Aorta (tissue), 5 donors: ENCODE data around the gene DDAH2. TPM values are rescaled to one million over a fixed set of nuclear protein-coding genes. Genes with fewer than 3 reads are reported as not detected.
"Not testable (repeated sequence)": the region's sequence is repeated elsewhere in the genome, so short reads cannot be mapped to it uniquely, and the experiment has no call there.

Experiments
- ATAC-seq: fragments of 200-7000 bp; cut with Tn5 transposase; one replicate; pipeline ENCODE4 v1.9.1; 2022; ENCODE audit warnings: moderate library complexity; ENCODE audit not compliant: low FRiP score
- DNase-seq, 2 donors: peaks; one replicate each; pipeline ENCODE4 v3.0.0-alpha.2; 2020
- H3K27ac ChIP-seq, 2 donors: one replicate each; pipeline ENCODE4 v1.5.1; 2013; ENCODE audit warnings: low read length in 2 of 2, mild to moderate bottlenecking in 2 of 2, moderate library complexity in 2 of 2, control low read depth in 1 of 2, inconsistent platforms in 1 of 2, low read depth in 1 of 2
- H3K27me3 ChIP-seq, 2 donors: one replicate each; pipeline ENCODE4 v1.6.1; 2013; ENCODE audit warnings: control low read depth in 1 of 2, low read length in 1 of 2, mild to moderate bottlenecking in 1 of 2, moderate library complexity in 1 of 2; ENCODE audit not compliant: insufficient read depth in 2 of 2, control insufficient read depth in 1 of 2
- H3K36me3 ChIP-seq, 2 donors: one replicate each; pipeline ENCODE4 v1.6.1; 2013; ENCODE audit warnings: control low read depth in 1 of 2, low read length in 1 of 2, mild to moderate bottlenecking in 1 of 2; ENCODE audit not compliant: insufficient read depth in 2 of 2, control insufficient read depth in 1 of 2
- H3K4me1 ChIP-seq, 2 donors: one replicate each; pipeline ENCODE4 v1.6.1; 2013; ENCODE audit warnings: low read length in 2 of 2, control low read depth in 1 of 2, mild to moderate bottlenecking in 1 of 2, moderate library complexity in 1 of 2; ENCODE audit not compliant: insufficient read depth in 2 of 2, control insufficient read depth in 1 of 2
- H3K4me3 ChIP-seq, 2 donors: one replicate each; pipeline ENCODE4 v1.5.1; 2013; ENCODE audit warnings: low read length in 2 of 2, control low read depth in 1 of 2, mild to moderate bottlenecking in 1 of 2
- H3K9me3 ChIP-seq: one replicate; pipeline ENCODE4 v1.6.1; 2013; ENCODE audit warnings: mild to moderate bottlenecking, low read length; ENCODE audit not compliant: control insufficient read depth
- WGBS, 2 donors: extraction: QIAGEN DNeasy Blood & Tissue Kit; methylation state at CpG; one replicate each; pipeline ENCODE4 v1.1.7; 2013; 5-methylcytosine and 5-hydroxymethylcytosine counted together
- intact Hi-C, 2 donors: fragments of 100-400 bp; cut with DNase I; formaldehyde crosslinking; loops; one replicate each; pipeline versions ENCODE4 v1.14.2 to v1.15.0; 2022
- polyA plus RNA-seq, 2 donors: library from polyadenylated mRNA; stranded (reverse); fragments of 200-250 nt; gene quantifications; one replicate each; pipeline ENCODE4 v1.2.3, GENCODE V29; 2013
- total RNA-seq, 2 donors: library from RNA; stranded (reverse); fragmentation: NEBNext Ultra II Directional; extraction: Animal tissue kit (Norgen Biotek cat#: 25700); gene quantifications; one replicate each; pipeline ENCODE4 v1.2.1, GENCODE V29; 2021
- donor health status: healthy with polysubstance abuse.
- donor health status: Bipolar disorder and iron deficiency.
- donor health status: DM: no; HTN: no; CAD: no.
- donor health status: DM: no; HTN: no; CAD: no.
- donor health status: DM: yes; HTN: yes; CAD: no.

Gene DDAH2
- total and polyA plus RNA-seq, 4 donors: 118 to 189 (median 127) TPM

- Histone ChIP-seq H3K4me3 (no peak overlapping the region), H3K27me3 (no peaks in the 10 kb centered on the region), H3K27ac (no peak overlapping the region), H3K4me1 (no peaks in the 10 kb centered on the region), H3K9me3 (no peaks in the 10 kb centered on the region), H3K36me3 (no peaks in the 10 kb centered on the region)
- 50 to 60% methylated on average over 5 of the region's 5 CpGs for WGBS, 2 donors
- no peak for DNase-seq
- intact Hi-C loops: no loop called here
- ATAC-seq: no peak
Measured at GRCh38 chr6:31713991-31714684, 15.0 kb downstream of the DDAH2 start.

GRCh38 chr6:31713465-31713864 lies 15.6 kb downstream of the DDAH2 start:
- no peak overlapping the region for H3K27ac ChIP-seq
- 66 to 73% methylated on average over 4 of the region's 4 CpGs for WGBS, 2 donors
- H3K4me3 ChIP-seq: no peak overlapping the region
- H3K36me3 ChIP-seq: no peaks in the 10 kb centered on the region
- H3K9me3 ChIP-seq: no peaks in the 10 kb centered on the region
- H3K27me3 ChIP-seq: no peaks in the 10 kb centered on the region
- intact Hi-C loops: no loop called here
- DNase-seq (no peak), ATAC-seq (no peak)
- H3K4me1 ChIP-seq: no peaks in the 10 kb centered on the region

- Histone ChIP-seq H3K4me1 (no peaks in the 10 kb centered on the region), H3K9me3 (no peaks in the 10 kb centered on the region), H3K4me3 (no peak overlapping the region), H3K36me3 (no peaks in the 10 kb centered on the region), H3K27me3 (no peaks in the 10 kb centered on the region), H3K27ac (no peak overlapping the region)
- intact Hi-C loops: no loop called here
- DNase-seq (no peak), ATAC-seq (peak; percentile 43)
- 61 to 80% methylated on average over 8 of the region's 8 CpGs for WGBS, 2 donors
Measured at GRCh38 chr6:31712296-31712695, 16.8 kb downstream of the DDAH2 start.

GRCh38 chr6:31711233-31711632 lies 17.9 kb downstream of the DDAH2 start:
- no peak overlapping the region for H3K4me3 ChIP-seq
- H3K27ac ChIP-seq: no peak overlapping the region
- DNase-seq (no peak), ATAC-seq (no peak)
- no peaks in the 10 kb centered on the region for H3K36me3 ChIP-seq
- no peaks in the 10 kb centered on the region for H3K9me3 ChIP-seq
- 65 to 67% methylated on average over 8 of the region's 8 CpGs for WGBS, 2 donors
- H3K27me3 ChIP-seq: no peaks in the 10 kb centered on the region
- no peaks in the 10 kb centered on the region for H3K4me1 ChIP-seq
- intact Hi-C loops: no loop called here

- intact Hi-C loops: no loop called here
- H3K27ac ChIP-seq: no peak overlapping the region
- ATAC-seq (no peak), DNase-seq (no peak)
- no peaks in the 10 kb centered on the region for H3K27me3 ChIP-seq
- H3K36me3 ChIP-seq: no peaks in the 10 kb centered on the region
- no peak overlapping the region for H3K4me3 ChIP-seq
- H3K9me3 ChIP-seq: no peaks in the 10 kb centered on the region
- H3K4me1 ChIP-seq: no peaks in the 10 kb centered on the region
- 47 to 60% methylated on average over 5 of the region's 5 CpGs for WGBS, 2 donors
Measured at GRCh38 chr6:31710523-31711219, 18.4 kb downstream of the DDAH2 start.

GRCh38 chr6:31709157-31709556 lies 19.9 kb downstream of the DDAH2 start:
- H3K9me3 ChIP-seq, H3K36me3 ChIP-seq, intact Hi-C loops, H3K4me3 ChIP-seq, H3K27me3 ChIP-seq, H3K4me1 ChIP-seq, DNase-seq, H3K27ac ChIP-seq, ATAC-seq: not testable (repeated sequence)
- WGBS, 2 donors: 89 to 92% methylated on average over 11 of the region's 11 CpGs

- H3K4me1 ChIP-seq: no peaks in the 10 kb centered on the region
- ATAC-seq (no peak), DNase-seq (no peak)
- no peak overlapping the region for H3K4me3 ChIP-seq
- H3K36me3 ChIP-seq: no peaks in the 10 kb centered on the region
- intact Hi-C loops: no loop called here
- H3K27ac ChIP-seq: no peak overlapping the region
- no peaks in the 10 kb centered on the region for H3K27me3 ChIP-seq
- H3K9me3 ChIP-seq: no peaks in the 10 kb centered on the region
- 94 to 96% methylated on average over 3 of the region's 3 CpGs for WGBS, 2 donors
Measured at GRCh38 chr6:31708224-31708623, 20.9 kb downstream of the DDAH2 start.

GRCh38 chr6:31707701-31708100 lies 21.4 kb downstream of the DDAH2 start:
- H3K27ac ChIP-seq: no peak overlapping the region
- 91% methylated on average over 10 of the region's 10 CpGs for WGBS, 2 donors

GRCh38 chr6:31706599-31706998 lies 22.5 kb downstream of the DDAH2 start, which contains the start of gene LY6G6F:
Gene LY6G6F, plus strand, starts transcription at chr6:31706866. Its CDS starts 41 bp downstream, at chr6:31706907.
- Histone ChIP-seq H3K9me3 (no peaks in the 10 kb centered on the region), H3K36me3 (no peaks in the 10 kb centered on the region), H3K4me3 (no peak within 1 kb of the TSS), H3K27me3 (no peaks in the 10 kb centered on the region), H3K27ac (no peak within 1 kb of the TSS), H3K4me1 (no peaks in the 10 kb centered on the region)
- DNase-seq (no peak), ATAC-seq (no peak)
- intact Hi-C loops: no loop called here
- 13 to 20% methylated on average over 3 of the region's 3 CpGs for WGBS, 2 donors

More at GRCh38 chr6:31707701-31708100, 21.4 kb downstream of the DDAH2 start:
- no peaks in the 10 kb centered on the region for H3K27me3 ChIP-seq
- intact Hi-C loops: no loop called here
- DNase-seq: no peak
- no peaks in the 10 kb centered on the region for H3K9me3 ChIP-seq
- no peaks in the 10 kb centered on the region for H3K36me3 ChIP-seq
- H3K4me3 ChIP-seq: no peak overlapping the region
- H3K4me1 ChIP-seq: no peaks in the 10 kb centered on the region
- no peak for ATAC-seq
